Caco-2 (cell line): Measurements from ENCODE around the gene STON2. TPM values are rescaled to one million over a fixed set of nuclear protein-coding genes. Genes with fewer than 3 reads are reported as not detected.

Experiments
- BruUV-seq: library from RNA; stranded (reverse); fragments of 400-500 nt; replicated peaks from 2 replicates; lab custom pipeline; 2021; lab: Mats Ljungman, UMichigan
- CTCF ChIA-PET: fragments of 300-600 bp; sonication (Branson Sonifier 250); formaldehyde crosslinking; loops from one replicate; lab custom pipeline; 2022; ENCODE audit warnings: antibody characterized with exemption; lab: Charles Lee
- POLR2A ChIA-PET: fragments of 300-600 bp; sonication (Branson Sonifier 250); formaldehyde crosslinking; loops from one replicate; lab custom pipeline; 2022; ENCODE audit warnings: antibody characterized with exemption; lab: Charles Lee
- DNase-seq, 2 experiments: peaks; one replicate each; pipeline versions ENCODE4 v3.0.0 to v3.0.0-alpha.2; 2020 to 2022
- H3K27me3 ChIP-seq: replicated peaks from 2 replicates; pipeline ENCODE4 v1.6.0; 2011; ENCODE audit warnings: low read length; ENCODE audit not compliant: control insufficient read depth, insufficient read depth
- H3K36me3 ChIP-seq: 2 replicates; pipeline ENCODE4 v1.5.1; 2011; ENCODE audit warnings: low read length; ENCODE audit not compliant: control insufficient read depth, insufficient read depth
- H3K4me1 ChIP-seq: fragments of 250-450 bp; sonication (Bioruptor Pico); 2 replicates; pipeline ENCODE4 v1.5.1; 2020; ENCODE audit warnings: mild to moderate bottlenecking
- H3K4me3 ChIP-seq: 2 replicates; pipeline ENCODE4 v1.5.1; 2011; ENCODE audit warnings: low read depth, mild to moderate bottlenecking, control low read depth, low read length
- H3K9me3 ChIP-seq: fragments of 250-450 bp; sonication (Bioruptor Pico); 2 replicates; pipeline ENCODE4 v1.5.1; 2020; ENCODE audit warnings: mild to moderate bottlenecking, moderate library complexity
- H3K27ac Mint-ChIP-seq: one replicate; pipeline ENCODE4 v1.8.0; 2022; ENCODE audit warnings: mixed read lengths; ENCODE audit not compliant: unreplicated experiment
- H3K27me3 Mint-ChIP-seq: one replicate; pipeline ENCODE4 v1.8.0; 2022; ENCODE audit warnings: mixed read lengths; ENCODE audit not compliant: insufficient read depth, unreplicated experiment
- H3K36me3 Mint-ChIP-seq: one replicate; pipeline ENCODE4 v1.8.0; 2022; ENCODE audit warnings: mild to moderate bottlenecking, mixed read lengths; ENCODE audit not compliant: insufficient read depth, unreplicated experiment
- H3K4me1 Mint-ChIP-seq: one replicate; pipeline ENCODE4 v1.8.0; 2022; ENCODE audit warnings: low read depth, mixed read lengths; ENCODE audit not compliant: unreplicated experiment
- H3K4me3 Mint-ChIP-seq: one replicate; pipeline ENCODE4 v1.8.0; 2022; ENCODE audit warnings: mild to moderate bottlenecking, moderate library complexity, mixed read lengths; ENCODE audit not compliant: unreplicated experiment
- H3K9me3 Mint-ChIP-seq: one replicate; pipeline ENCODE4 v1.8.0; 2022; ENCODE audit warnings: mixed read lengths; ENCODE audit not compliant: unreplicated experiment
- intact Hi-C: fragments of 100-400 bp; cut with micrococcal nuclease; formaldehyde crosslinking; loops from one replicate; pipeline ENCODE4 v1.10.0; 2022; ENCODE audit not compliant: unreplicated experiment
- total RNA-seq: library from RNA; stranded (reverse); gene quantifications from 2 replicates; pipeline ENCODE4 v1.2.3, GENCODE V29; 2022
- TF ChIP-seq, protein P1 (sequence below), 2 experiments: fragments of 200-600 bp in 1 of 2; IDR thresholded peaks; 1 replicate in 1 of 2; 2 replicates in 1 of 2; pipeline versions ENCODE4 v1.5.1 to v1.8.0; 2011 to 2022; ENCODE audit warnings: antibody characterized with exemption in 1 of 2, control low read depth in 1 of 2, inconsistent platforms in 1 of 2, low read depth in 1 of 2, low read length in 1 of 2, mild to moderate bottlenecking in 1 of 2, moderate library complexity in 1 of 2; ENCODE audit not compliant: insufficient read depth in 1 of 2, severe bottlenecking in 1 of 2, unreplicated experiment in 1 of 2

Gene STON2
- total RNA-seq, 1 experiment from 2014 or later = 43.5 TPM

DNA sequence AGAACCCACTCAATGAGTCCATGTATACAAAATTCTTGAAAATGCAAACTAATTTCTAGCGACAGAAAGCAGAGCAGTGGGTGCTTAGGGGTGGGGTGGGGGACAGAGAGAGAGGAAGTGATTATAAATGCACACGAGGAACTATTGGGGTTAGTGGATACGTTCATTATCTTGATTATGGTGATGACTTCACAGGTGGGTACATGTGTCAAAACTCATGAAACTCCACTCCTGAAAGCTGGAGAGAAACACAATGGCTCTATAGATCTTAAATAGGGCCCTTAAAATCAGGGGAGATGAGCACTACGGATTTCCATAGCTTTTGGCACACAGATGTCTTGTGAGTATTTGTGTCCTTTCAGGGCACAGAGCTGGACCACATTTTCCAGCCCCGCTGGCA, 59.9 kb downstream of the STON2 start:
- no peak for DNase-seq
- H3K27ac Mint-ChIP-seq = no peak overlapping the region
- Histone ChIP-seq H3K9me3 (no peaks in the 10 kb centered on the region), H3K4me1 (no peaks in the 10 kb centered on the region), H3K4me3 (no peak overlapping the region), H3K27me3 (no peaks in the 10 kb centered on the region), H3K36me3 (no peaks in the 10 kb centered on the region)
- ChIA-PET POLR2A (no interaction called here), CTCF (no interaction called here)
- BruUV-seq = no TSS peak
- H3K36me3 Mint-ChIP-seq = no peaks in the 10 kb centered on the region
- TF ChIP-seq, protein P1, sequence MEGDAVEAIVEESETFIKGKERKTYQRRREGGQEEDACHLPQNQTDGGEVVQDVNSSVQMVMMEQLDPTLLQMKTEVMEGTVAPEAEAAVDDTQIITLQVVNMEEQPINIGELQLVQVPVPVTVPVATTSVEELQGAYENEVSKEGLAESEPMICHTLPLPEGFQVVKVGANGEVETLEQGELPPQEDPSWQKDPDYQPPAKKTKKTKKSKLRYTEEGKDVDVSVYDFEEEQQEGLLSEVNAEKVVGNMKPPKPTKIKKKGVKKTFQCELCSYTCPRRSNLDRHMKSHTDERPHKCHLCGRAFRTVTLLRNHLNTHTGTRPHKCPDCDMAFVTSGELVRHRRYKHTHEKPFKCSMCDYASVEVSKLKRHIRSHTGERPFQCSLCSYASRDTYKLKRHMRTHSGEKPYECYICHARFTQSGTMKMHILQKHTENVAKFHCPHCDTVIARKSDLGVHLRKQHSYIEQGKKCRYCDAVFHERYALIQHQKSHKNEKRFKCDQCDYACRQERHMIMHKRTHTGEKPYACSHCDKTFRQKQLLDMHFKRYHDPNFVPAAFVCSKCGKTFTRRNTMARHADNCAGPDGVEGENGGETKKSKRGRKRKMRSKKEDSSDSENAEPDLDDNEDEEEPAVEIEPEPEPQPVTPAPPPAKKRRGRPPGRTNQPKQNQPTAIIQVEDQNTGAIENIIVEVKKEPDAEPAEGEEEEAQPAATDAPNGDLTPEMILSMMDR (IDR thresholded peaks at IDR 0.05; ENCODE audit: insufficient read depth in 1 of 2, low read depth in 1 of 2, low read length in 1 of 2, severe bottlenecking in 1 of 2, unreplicated experiment in 1 of 2) = no peak
- no peaks in the 10 kb centered on the region for H3K27me3 Mint-ChIP-seq
- H3K4me1 Mint-ChIP-seq = no peaks in the 10 kb centered on the region
- H3K9me3 Mint-ChIP-seq = no peaks in the 10 kb centered on the region
- intact Hi-C loops = no loop called here
- no peak overlapping the region for H3K4me3 Mint-ChIP-seq

DNA sequence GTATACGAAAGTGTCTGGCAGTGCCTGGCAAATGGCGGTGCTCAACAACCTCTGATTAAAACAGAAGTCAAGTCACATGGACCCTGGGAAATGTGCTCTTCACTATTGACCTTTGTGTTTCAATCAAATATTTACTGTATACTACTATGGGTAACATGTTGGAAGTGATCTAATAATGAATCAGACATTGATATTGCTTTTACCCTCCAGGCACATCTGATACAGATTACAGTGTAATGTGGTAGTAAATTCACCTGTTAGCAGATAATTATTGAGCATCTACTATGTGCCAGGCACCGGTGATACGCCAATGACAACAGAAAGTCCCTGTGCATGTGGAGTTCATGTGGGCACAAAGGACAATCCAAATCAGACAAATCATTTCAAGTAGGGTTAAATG, 63.1 kb downstream of the STON2 start:
- Mint-ChIP-seq H3K9me3 (no peaks in the 10 kb centered on the region), H3K36me3 (no peaks in the 10 kb centered on the region), H3K4me1 (no peaks in the 10 kb centered on the region), H3K4me3 (no peak overlapping the region), H3K27me3 (no peaks in the 10 kb centered on the region), H3K27ac (no peak overlapping the region)
- ChIA-PET CTCF (no interaction called here), POLR2A (no interaction called here)
- H3K4me1 ChIP-seq = no peaks in the 10 kb centered on the region
- no peaks in the 10 kb centered on the region for H3K27me3 ChIP-seq
- TF ChIP-seq, protein P1 (IDR thresholded peaks at IDR 0.05; ENCODE audit: insufficient read depth in 1 of 2, low read depth in 1 of 2, low read length in 1 of 2, severe bottlenecking in 1 of 2, unreplicated experiment in 1 of 2) = no peak
- no peak for DNase-seq
- no peaks in the 10 kb centered on the region for H3K9me3 ChIP-seq
- BruUV-seq = no TSS peak
- no peaks in the 10 kb centered on the region for H3K36me3 ChIP-seq
- intact Hi-C loops = no loop called here
- no peak overlapping the region for H3K4me3 ChIP-seq

DNA sequence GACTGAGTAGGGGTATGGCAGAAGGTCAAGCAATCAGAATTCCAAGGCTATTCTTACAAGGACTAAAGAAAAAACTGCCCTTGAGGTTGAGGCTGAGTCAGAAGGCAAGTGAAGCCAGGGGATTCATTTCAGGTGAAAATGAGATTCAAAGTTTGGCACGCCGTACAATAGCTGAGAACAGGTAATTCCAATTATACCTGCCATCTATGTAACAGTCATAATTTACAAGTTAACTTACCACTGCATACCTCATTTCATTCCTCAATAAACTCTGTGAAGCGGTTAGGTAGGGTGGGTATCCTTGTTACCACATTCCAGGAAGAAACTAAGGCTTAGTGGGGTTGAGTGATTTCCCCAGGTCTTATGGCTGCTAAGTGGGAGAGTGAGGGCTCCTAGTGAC, 64.1 kb downstream of the STON2 start:
- no peak for DNase-seq
- no peaks in the 10 kb centered on the region for H3K4me1 Mint-ChIP-seq
- TF ChIP-seq, protein P1 (IDR thresholded peaks at IDR 0.05; ENCODE audit: insufficient read depth in 1 of 2, low read depth in 1 of 2, low read length in 1 of 2, severe bottlenecking in 1 of 2, unreplicated experiment in 1 of 2) = no peak
- no peak overlapping the region for H3K4me3 Mint-ChIP-seq
- H3K27me3 Mint-ChIP-seq = no peaks in the 10 kb centered on the region
- no TSS peak for BruUV-seq
- H3K27ac Mint-ChIP-seq = no peak overlapping the region
- Histone ChIP-seq H3K4me3 (no peak overlapping the region), H3K27me3 (no peaks in the 10 kb centered on the region), H3K4me1 (no peaks in the 10 kb centered on the region), H3K36me3 (no peaks in the 10 kb centered on the region), H3K9me3 (no peaks in the 10 kb centered on the region)
- ChIA-PET POLR2A (no interaction called here), CTCF (no interaction called here)
- H3K9me3 Mint-ChIP-seq = no peaks in the 10 kb centered on the region
- H3K36me3 Mint-ChIP-seq = no peaks in the 10 kb centered on the region
- intact Hi-C loops = no loop called here
